Activated CD4-positive, CD25-positive, alpha-beta regulatory T cell treated with anti-CD3 and anti-CD28 coated beads, Interleukin-2, amount 50 U/mL, for 72 hours (primary cell): ENCODE measurements around the gene SMIM1.
"Not testable (repeated sequence)": the region's sequence is repeated elsewhere in the genome, so short reads cannot be mapped to it uniquely, and the experiment has no call there.

Source experiments
- DNase-seq: peaks from one replicate; pipeline ENCODE4 v3.0.0; 2021

The SMIM1 gene

GRCh38 chr1:3799976-3800685 is 27.6 kb downstream of the SMIM1 start:
- no peak for DNase-seq

- not testable (repeated sequence) for DNase-seq
Measured at GRCh38 chr1:3800795-3801194, 28.2 kb downstream of the SMIM1 start.

- DNase-seq: no peak
Measured at GRCh38 chr1:3803905-3804626, 31.5 kb downstream of the SMIM1 start.

GRCh38 chr1:3804627-3804944 is 32.0 kb downstream of the SMIM1 start:
- not testable (repeated sequence) for DNase-seq

GRCh38 chr1:3805038-3805437 is 32.5 kb downstream of the SMIM1 start:
- no peak for DNase-seq

GRCh38 chr1:3807769-3808168 is 35.2 kb downstream of the SMIM1 start:
- no peak for DNase-seq

- no peak for DNase-seq
Measured at GRCh38 chr1:3809680-3810079, 37.1 kb downstream of the SMIM1 start.

GRCh38 chr1:3810149-3810761 is 37.7 kb downstream of the SMIM1 start:
- not testable (repeated sequence) for DNase-seq

- DNase-seq: no peak
Measured at GRCh38 chr1:3811595-3811911, 39.0 kb downstream of the SMIM1 start.

GRCh38 chr1:3814065-3814464 is 41.5 kb downstream of the SMIM1 start:
- DNase-seq: no peak

- no peak for DNase-seq
Measured at GRCh38 chr1:3814771-3815561, 42.4 kb downstream of the SMIM1 start.

- no peak for DNase-seq
Measured at GRCh38 chr1:3816331-3817137, 44.0 kb downstream of the SMIM1 start.

- no peak for DNase-seq
Measured at GRCh38 chr1:3817138-3817740, 44.7 kb downstream of the SMIM1 start.

- DNase-seq: no peak
Measured at GRCh38 chr1:3817821-3818597, 45.5 kb downstream of the SMIM1 start.

- no peak for DNase-seq
Measured at GRCh38 chr1:3819771-3820200, 47.2 kb downstream of the SMIM1 start.

- no peak for DNase-seq
Measured at GRCh38 chr1:3820316-3820715, 47.8 kb downstream of the SMIM1 start.

GRCh38 chr1:3821004-3821403 is 48.5 kb downstream of the SMIM1 start:
- no peak for DNase-seq

GRCh38 chr1:3821447-3821846 is 48.9 kb downstream of the SMIM1 start:
- DNase-seq: no peak

GRCh38 chr1:3821908-3822307 is 49.4 kb downstream of the SMIM1 start:
- DNase-seq: no peak

- DNase-seq: no peak
Measured at GRCh38 chr1:3822421-3822820, 49.9 kb downstream of the SMIM1 start.

GRCh38 chr1:3824650-3825049 is 52.1 kb downstream of the SMIM1 start:
- no peak for DNase-seq
